Activated gamma-delta T cell treated with anti-CD3 and anti-CD28 coated beads, Interleukin-2, amount 50 U/mL, for 16 hours (primary cell): Measurements from ENCODE around the gene FRMD6.

Source experiments
- DNase-seq: peaks from one replicate; pipeline ENCODE4 v3.0.0-alpha.2; 2020; ENCODE audit warnings: low read depth

The FRMD6 gene

DNA sequence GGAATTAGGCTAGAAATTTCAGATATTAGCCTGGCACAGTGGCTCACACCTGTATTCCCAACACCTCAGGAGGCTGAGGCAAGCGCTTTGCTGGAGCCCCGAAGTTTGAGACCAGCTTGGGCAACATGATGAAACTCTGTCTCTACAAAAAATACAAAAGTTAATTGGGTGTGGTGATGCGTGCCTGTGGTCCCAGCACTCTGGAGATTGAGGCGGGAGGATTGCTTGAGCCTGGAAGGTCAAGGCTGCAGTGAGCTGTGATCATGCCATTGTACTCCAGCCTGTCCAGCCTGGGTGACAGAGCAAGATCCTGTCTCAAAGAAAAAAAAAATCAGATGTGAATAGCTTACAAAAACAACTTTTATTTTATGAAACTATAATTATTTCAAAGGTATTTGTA is 15.1 kb downstream of the FRMD6 start:
- DNase-seq: no peak

DNA sequence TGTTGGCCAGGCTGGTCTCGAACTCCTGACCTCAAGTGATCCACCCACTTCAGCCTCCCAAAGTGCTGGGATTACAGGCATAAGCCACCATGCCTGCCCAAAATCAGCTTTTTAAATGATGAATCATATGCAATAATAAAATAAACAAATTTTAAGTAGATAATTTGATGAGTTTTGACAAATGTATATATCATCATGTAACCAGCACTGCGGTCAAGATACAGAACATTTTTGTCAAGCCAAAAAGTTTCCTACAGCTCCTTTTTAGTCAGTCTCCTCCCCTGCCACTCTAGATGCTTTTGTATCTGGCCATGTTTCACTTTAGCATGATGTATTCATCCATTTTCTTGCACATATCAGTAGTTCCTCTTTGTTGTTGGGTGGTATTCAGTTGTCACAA is 17.2 kb downstream of the FRMD6 start:
- DNase-seq: no peak

DNA sequence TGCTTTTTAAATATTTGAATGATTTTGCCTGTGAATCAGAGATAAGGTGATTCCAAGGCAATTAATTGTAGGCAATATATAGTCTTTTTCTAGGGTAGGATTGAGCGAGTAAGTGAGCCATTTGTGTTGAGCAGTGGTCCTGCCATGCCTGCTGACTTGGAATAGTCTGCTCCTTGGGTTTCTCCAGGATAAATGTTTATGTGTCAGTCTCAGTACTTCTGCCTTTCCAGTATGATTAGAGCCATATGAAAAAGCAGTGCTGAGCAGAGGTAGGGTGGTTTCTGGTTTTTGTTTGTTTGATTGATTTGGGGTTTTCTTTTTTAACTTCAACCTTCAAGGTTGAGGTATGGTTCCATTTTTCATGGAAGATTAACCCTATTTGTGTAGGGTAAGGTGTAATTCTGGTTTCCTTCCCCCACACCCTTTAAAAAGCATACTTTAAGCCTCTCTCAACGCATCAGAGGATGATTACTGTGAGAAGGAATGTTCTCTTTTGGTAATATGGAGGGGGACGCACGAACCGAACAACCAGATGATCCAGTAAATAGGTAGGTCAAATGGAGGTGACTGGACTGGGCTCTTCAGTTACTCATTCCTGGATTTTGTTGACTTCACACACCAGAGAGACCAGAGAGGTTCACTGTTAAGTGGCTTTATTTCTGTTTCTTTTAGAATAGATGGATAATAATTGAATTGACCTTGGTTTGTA is 22.7 kb downstream of the FRMD6 start:
- DNase-seq: no peak

DNA sequence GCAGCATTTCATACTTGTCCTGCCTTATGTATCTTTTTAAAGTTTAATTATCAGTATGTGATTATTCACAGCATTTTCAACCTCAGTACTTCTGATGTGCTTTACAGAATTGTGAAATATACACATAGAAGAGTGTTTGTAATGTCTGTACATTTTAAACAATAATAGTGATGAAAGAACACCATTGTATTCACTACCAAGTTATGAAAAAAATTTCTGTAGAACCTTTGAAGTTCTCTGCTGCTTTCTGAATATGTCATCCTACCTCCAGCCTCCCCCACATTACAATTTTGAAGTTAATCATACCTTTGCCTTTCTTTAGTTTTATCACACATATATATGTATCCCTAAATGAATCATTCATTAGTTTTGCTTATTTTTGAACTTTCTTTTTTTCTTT is 24.8 kb downstream of the FRMD6 start:
- DNase-seq: no peak

DNA sequence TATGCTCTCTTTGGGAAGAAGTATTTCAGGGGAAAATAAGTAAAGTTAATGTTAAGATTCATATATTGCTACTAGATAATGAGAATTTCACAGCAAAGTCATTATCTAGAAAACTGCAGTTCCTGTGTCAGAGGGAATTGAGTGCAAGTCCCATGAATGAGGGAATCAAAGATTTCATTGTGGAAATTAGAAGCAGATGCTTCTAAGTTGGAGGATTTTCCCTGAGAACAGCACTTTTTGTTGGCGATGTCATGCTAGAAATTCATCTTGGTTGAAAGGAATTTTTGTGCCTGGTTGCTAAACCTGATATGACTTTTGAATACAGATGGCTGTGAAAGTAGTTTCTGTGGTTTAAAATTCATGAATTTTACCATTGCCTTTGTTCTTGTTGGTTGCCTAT is 25.6 kb downstream of the FRMD6 start:
- DNase-seq: no peak

DNA sequence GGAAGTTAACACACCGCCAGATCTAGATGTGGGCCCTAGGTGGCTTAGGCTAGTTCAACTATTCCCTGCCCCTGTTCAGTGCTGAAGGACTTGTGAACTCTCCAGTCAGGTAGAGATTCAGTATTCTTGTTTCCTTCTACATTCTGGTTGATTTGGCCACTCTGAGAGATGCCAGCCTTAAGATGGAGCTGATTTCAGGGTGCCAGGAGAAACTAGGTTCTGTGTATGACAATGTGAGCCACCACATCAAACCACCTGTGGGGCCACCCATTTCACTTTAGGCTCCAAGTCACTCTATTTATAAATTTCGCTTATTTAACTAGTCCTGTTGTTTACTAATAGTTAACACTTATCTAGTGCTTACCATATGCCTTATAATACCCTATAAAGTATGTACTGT is 26.0 kb downstream of the FRMD6 start:
- no peak for DNase-seq

DNA sequence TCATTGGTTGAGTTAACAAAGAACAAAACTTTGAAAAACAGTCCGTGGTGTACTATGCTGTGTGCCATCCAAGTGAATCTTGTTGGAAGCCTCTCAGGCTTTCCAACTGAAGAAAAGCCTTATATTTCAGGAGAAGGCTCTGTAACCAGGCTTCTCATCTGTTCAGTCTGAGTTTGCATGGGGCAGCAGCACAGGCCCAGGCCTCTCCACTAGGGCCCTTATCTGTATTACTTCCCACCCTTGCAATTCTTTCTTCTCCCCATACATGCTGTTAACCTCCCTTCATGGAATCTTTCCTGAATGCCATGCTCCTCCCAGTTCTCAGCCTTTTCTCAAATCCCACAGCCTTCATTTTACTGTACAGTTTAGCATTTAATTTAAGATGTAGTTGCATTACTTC is 28.3 kb downstream of the FRMD6 start:
- no peak for DNase-seq

DNA sequence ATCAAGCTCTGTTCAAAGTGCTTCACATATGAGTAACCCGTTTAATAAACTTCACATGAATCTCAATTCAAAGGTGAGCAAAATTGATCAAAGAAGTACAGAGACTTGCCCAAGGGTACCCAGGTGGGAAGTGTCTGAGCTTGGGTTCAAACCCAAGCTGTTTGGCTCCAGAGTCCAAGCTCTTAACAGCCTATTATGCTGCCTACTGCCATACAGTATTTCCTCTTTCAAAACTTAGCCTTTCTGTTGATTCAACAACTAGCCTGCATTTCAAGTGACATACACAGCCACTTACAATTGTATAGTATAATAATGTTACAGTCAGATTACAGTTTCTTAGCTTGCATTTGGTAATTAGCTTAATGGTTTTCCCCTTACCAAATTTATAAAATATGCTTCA is 29.7 kb downstream of the FRMD6 start:
- no peak for DNase-seq

DNA sequence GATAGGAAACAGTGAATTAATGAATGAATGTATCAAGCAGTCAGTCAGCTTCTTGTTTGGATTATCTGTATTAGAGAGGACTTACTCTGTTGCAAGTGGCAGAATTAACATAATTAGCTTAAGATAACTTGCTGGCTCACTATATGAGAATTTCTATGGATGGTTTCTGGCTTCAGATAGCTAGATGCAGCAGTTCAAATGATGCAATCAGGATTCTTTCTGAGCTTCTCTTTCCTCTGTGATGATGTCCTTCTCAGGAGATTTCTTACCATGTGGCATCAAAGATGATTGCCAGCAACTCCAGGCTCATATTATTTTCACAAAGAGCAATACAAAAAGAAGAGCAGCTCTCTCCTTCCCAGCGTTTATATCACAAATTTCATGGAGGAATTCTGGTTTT is 30.7 kb downstream of the FRMD6 start:
- DNase-seq: no peak

DNA sequence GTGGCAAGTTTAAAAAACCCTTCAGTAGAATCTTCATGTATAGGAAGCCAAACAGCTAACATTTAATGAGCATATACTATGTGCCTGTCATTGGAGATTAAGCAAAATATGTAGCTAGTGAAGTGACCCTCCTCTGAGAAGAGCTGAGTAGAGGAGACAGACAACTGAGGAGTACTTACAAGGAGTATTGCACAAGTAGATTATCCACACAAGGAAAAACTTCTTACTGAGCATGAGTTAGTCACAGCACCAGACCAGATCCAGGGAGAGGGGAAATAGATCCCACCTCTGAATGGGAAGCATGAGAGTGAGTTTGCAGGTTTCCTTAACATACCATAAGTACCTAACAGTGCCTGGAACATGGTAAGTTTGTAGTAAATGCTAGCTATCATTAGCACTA is 33.0 kb downstream of the FRMD6 start:
- no peak for DNase-seq

DNA sequence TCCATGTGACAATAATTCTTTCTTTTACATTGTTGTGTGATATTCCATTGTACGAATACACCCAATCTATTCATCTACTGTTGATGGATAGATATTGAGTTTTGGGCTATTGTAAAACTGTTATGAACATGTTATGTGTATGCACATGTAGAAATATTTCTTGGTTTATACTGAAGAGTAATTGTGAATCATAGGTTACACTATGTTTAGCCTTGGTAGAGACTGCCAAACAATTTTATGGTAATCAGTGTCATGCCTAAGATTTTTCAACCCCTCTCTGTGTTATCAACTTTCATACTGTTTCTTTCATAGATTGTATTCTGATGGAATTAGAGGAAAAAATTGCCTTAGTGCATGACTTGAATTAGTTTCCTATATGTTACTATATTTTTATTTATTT is 39.5 kb downstream of the FRMD6 start:
- no peak for DNase-seq

DNA sequence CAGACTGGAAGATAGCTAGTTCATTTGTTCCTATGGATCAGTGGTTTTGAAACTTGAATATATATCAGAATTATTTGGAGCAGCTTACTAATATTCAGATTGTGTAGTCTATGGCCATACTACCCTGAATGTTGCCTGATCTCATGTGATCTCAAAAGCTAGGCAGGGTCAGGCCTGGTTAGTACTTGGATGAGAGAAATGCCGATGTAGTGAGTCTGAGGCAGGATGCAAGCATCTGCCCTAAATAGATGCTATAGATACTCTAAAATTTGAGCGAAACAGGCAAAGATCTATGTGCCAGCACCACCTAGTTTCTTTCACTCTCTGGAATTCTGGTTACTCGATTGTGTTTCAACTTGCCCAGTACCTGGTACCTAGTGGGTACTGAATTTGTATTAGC is 40.9 kb downstream of the FRMD6 start:
- no peak for DNase-seq

DNA sequence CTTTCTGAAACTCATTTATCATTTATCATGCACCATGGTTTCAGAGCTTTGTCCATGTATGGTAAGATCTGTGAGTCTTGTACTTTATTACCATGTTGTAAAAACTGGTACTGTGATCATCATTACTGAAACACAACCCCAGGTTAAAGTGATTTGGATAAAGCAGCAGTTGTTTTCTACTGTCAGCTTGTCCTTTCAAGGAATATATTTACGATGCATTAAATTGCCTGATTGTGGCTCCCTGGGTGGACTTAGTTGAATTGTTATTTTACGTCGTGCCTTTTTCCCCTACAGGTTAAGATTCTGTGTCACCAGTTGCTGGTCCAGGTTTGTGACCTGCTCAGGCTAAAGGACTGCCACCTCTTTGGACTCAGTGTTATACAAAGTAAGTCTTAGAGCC is 46.1 kb downstream of the FRMD6 start:
- no peak for DNase-seq

DNA sequence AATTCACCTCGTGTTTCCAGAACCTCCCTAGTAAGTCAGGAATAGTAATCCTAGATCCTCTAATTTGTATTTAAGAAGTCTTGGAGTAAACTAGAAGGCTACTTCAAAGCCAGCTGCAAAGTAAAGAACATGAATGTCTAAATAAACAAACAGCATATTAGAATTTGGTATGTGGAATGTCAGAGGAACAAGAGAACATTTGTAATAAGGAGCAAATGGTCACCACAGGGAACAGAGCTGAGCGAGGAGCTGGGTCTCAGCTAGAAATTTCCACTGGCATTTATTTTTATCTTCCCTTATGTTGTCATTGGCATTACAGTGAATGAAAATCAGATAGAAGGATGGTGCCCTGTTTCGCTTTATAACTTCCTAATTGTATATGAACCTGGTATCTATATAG is 50.2 kb downstream of the FRMD6 start:
- no peak for DNase-seq

DNA sequence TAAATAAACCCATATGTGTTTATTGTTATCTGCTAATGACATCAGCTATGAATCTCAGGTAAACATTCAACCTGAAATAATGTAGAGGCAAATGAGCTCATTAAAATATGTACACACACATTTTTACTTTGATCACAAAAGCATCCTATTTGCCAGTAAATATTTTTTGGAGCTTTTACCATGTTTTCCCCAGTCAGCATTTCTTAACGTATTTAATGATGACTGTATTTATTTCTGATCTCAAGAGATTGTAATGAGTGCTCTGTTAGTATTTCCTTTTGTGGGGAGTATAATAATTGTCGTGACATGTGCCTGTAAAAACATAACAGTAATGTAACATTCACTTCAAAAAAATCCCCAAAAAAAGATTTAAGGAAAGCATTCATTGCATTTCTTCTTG is 52.1 kb downstream of the FRMD6 start:
- no peak for DNase-seq

DNA sequence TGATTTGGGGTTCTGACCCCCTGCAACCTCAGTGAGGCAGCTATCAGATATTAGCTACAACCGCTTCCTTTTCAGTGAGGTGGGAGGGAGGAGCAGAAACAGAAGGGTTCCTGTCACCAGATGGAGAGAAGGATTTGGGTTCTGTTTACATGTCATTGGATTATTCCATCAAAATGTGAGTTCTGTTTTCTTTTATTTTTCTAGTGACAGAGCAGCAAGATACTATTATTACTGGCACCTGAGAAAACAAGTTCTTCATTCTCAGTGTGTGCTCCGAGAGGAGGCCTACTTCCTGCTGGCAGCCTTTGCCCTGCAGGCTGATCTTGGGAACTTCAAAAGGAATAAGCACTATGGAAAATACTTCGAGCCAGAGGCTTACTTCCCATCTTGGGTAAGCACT is 52.8 kb downstream of the FRMD6 start:
- DNase-seq: no peak

DNA sequence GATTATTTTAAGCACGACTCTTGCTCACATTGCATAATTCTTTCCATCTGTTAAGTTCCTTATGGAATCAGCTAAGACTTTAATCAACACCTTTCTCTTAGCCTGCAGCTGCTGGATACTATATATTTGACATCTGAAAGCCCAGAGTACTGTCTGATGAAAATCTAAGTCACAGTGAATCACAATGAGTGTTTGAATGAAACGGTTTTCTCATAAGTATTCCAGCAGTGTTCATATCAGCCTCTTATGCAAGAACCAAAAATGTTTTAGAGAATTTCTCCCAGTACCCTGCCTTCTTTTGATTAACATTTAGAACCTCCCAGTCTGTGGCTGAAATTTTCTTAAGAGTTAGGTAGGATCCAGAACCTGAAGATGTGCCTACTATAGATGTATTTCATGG is 55.6 kb downstream of the FRMD6 start:
- no peak for DNase-seq

DNA sequence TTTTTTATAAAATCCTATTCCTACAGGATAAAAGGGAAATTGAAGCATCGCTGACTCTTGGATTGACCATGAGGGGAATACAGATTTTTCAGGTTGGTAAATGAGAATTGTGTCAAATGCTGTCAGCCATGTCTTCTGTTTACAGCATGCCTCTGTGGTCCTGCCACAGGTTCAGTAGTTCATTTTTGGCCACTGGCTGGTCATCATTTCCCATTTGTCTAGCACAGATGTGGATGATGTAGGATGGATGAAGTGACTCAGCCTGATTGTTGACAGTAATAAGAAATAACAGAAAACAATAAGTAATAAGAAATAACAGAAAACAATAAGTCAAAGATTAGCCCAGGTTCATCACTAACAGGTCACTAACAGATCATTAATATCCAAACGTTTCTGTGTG is 59.8 kb downstream of the FRMD6 start:
- DNase-seq: no peak

DNA sequence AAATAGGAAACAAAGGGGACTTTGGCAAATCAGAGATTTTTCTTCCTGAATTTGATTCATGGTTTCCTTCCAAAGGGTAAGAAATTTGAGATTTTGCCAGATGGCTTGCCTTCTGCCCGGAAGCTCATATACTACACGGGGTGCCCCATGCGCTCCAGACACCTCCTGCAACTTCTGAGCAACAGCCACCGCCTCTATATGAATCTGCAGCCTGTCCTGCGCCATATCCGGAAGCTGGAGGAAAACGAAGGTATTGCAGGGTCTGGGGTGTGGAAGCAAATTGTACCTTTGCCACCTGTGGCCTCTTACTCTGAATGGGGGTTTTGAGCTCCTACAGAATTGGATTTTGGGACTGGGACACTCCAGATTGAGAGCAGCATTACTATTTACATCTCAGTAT is 63.5 kb downstream of the FRMD6 start:
- DNase-seq: no peak

DNA sequence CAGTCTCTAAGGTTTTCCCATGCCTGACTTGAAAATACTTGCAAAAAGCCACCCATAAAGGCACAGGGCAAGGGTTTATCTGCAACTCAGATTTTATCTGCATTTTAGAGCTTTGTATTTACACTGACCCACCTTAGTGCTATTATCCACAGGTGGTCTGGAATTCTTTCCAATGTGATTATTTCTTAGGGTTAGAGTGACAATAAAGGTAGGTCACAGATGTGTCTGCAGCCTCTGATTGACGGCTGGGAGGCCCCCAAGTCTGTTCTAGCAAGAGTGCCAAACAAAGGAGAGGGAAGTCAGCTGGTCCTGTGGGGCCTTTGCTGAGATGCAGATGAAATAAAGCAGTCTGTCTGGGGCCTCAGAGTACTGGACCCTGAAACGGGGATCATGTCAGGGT is 64.0 kb downstream of the FRMD6 start:
- no peak for DNase-seq

DNA sequence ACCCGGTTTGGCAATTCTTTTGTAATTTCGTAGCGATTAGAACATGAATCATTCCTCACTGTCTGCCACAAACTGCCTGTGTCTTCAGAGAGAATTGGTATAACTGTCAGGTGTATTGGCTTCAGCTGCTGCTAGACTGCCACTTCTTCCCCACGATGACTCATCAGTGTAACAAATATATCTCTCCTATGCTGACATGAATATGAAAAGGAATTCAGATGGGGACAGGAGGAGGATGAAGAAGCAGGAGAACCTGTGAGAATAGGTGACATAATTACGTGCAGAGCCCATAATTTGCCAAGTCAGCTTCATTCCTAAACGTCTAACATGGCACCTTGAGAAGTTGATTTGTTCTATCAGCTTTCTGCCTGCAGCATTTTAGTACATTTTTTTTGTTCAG is 64.9 kb downstream of the FRMD6 start:
- DNase-seq: no peak

DNA sequence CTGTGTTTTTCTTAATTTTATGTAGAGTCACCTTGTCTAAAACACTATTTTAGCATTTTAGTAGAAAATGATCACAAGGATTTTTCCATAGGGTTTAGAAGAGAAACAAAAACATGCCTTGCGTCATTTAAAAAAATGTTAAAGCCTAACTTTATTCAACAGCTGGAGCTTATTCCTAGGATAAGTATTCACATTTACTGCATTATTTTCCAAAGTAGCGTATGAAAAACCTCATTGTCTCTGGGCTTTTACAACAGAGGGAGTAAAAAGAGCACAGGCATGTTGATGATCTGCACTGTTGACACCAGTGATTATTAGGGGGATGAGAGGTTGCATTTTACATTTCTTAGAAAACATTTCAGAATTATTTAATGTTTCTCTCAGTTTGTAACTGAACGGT is 66.1 kb downstream of the FRMD6 start:
- no peak for DNase-seq

DNA sequence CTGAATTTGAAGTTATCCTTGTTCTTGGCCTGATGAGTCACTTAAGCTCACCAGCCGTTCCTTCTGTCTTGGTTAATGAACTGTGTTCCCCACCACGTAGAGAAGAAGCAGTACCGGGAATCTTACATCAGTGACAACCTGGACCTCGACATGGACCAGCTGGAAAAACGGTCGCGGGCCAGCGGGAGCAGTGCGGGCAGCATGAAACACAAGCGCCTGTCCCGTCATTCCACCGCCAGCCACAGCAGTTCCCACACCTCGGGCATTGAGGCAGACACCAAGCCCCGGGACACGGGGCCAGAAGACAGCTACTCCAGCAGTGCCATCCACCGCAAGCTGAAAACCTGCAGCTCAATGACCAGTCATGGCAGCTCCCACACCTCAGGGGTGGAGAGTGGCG is 68.2 kb downstream of the FRMD6 start:
- no peak for DNase-seq

DNA sequence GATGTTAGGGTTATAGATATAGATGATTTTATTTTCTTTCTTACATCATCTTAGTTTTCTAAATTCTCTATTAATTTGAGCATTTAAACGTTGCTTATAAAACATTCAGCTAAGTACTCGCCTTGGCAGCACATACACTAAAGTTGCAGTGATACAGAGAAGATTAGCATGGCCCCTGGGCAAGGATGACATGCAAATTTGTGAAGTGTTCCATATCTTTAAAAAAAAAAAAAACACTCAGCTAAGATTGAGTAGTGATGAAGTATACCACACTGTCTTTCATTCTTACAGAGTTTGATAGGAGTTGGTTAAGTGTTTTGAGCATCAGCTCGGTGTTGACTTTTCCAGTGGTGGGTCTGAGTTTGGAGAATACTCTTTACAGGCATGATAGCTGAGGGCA is 72.3 kb downstream of the FRMD6 start:
- no peak for DNase-seq

DNA sequence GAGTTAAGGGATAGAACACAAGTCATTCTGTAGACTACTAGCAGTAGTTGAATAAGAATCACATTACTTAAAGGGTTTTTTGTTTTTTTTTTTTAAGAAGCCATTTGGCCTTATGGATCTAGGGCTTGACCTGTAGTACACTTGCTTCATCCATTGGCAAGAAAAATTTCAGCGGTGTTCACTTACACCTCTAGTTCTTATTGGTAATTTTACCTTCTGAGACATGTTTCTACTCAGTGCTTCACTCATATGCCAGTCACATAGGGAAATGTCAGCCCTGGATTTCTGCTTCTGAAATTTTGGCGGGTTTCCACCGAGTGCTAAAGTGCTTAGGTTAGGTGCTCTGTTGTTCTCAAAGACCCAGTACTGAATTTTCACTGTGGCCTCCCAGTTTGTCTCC is 72.9 kb downstream of the FRMD6 start:
- no peak for DNase-seq
